ENCODE results near the gene EME2.

GRCh38 chr16:1786242-1787055 lies 13.8 kb downstream of the EME2 start:
- TF ChIP-seq CTCF (IDR thresholded peaks at IDR 0.05; ENCODE audit: low read depth, low read length, missing input control) (no peak), ZBTB33 (IDR thresholded peaks at IDR 0.05) (no peak), ATF3 (IDR thresholded peaks at IDR 0.05) (no peak), NR2F2 (IDR thresholded peaks at IDR 0.05) (no peak), TAF1 (conservative IDR thresholded peaks at IDR 0.05) (no peak)

All from liver (tissue), 3 donors.